ENCODE results near the gene CFAP58.
A peak's percentile ranks its signal among the peaks of the same experiment; 100 is the strongest.

DNA sequence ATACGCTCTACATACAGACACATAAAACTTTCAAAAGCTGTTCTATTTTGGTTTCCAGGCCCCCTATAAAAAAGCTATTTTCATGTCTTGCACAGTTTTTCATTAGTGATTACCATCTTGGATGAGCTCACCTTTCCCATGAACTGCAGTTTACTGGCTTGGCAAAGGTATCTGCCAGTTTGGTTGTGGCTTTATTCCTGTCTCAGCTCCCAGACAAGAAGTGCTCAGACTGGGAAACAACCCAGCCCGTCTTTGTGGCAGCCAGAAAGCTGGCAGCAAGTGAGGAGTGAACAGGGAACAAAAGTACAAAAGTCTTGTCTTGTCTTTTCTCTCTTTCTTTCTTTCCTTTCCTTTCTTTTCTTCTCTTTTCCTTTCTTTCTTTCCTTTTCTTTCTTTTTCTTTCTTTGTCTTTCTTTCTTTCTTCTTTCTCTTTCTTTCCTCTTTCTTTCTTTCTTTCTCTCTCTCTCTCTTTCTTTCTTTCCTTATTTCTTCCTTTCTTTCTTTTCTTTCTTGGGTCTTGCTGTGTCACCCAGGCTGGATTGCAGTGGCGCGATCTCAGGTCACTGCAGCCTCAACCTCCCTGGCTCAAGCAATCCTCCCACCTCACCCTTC is 138.8 kb downstream of the CFAP58 start:
- TF ChIP-seq, protein P1, sequence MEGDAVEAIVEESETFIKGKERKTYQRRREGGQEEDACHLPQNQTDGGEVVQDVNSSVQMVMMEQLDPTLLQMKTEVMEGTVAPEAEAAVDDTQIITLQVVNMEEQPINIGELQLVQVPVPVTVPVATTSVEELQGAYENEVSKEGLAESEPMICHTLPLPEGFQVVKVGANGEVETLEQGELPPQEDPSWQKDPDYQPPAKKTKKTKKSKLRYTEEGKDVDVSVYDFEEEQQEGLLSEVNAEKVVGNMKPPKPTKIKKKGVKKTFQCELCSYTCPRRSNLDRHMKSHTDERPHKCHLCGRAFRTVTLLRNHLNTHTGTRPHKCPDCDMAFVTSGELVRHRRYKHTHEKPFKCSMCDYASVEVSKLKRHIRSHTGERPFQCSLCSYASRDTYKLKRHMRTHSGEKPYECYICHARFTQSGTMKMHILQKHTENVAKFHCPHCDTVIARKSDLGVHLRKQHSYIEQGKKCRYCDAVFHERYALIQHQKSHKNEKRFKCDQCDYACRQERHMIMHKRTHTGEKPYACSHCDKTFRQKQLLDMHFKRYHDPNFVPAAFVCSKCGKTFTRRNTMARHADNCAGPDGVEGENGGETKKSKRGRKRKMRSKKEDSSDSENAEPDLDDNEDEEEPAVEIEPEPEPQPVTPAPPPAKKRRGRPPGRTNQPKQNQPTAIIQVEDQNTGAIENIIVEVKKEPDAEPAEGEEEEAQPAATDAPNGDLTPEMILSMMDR (IDR thresholded peaks at IDR 0.05): peak; percentile 7
- TF ChIP-seq EZH2 (IDR thresholded peaks at IDR 0.05; ENCODE audit: borderline replicate concordance, insufficient read depth, low read depth, low read length, poor library complexity, severe bottlenecking): no peak

Data from B cell (primary cell).